ENCODE measurements around the gene UBE2J2.

The UBE2J2 gene

GRCh38 chr1:1295154-1295923 lies 21.7 kb upstream of the UBE2J2 start:
- DNase-seq: no peak

- DNase-seq: no peak
Observed at GRCh38 chr1:1294250-1294890, 20.7 kb upstream of the UBE2J2 start.

GRCh38 chr1:1293263-1294249 lies 19.9 kb upstream of the UBE2J2 start:
- DNase-seq: no peak

- DNase-seq: no peak
Observed at GRCh38 chr1:1292851-1293250, 19.2 kb upstream of the UBE2J2 start.

- no peak for DNase-seq
Observed at GRCh38 chr1:1292442-1292779, 18.8 kb upstream of the UBE2J2 start.

- peak; percentile 65 for DNase-seq
Observed at GRCh38 chr1:1291548-1292441, 18.1 kb upstream of the UBE2J2 start.

GRCh38 chr1:1291023-1291528 lies 17.4 kb upstream of the UBE2J2 start:
- DNase-seq: no peak

- DNase-seq: peak; percentile 49
Observed at GRCh38 chr1:1290238-1290731, 16.6 kb upstream of the UBE2J2 start.

- DNase-seq: no peak
Observed at GRCh38 chr1:1287288-1288110, 13.8 kb upstream of the UBE2J2 start.

- DNase-seq: no peak
Observed at GRCh38 chr1:1286313-1287261, 12.9 kb upstream of the UBE2J2 start.

- DNase-seq: no peak
Observed at GRCh38 chr1:1285611-1286311, 12.1 kb upstream of the UBE2J2 start.

- no peak for DNase-seq
Observed at GRCh38 chr1:1285102-1285571, 11.5 kb upstream of the UBE2J2 start.

GRCh38 chr1:1284221-1285101 lies 10.8 kb upstream of the UBE2J2 start:
- DNase-seq: no peak

GRCh38 chr1:1283821-1284220 lies 10.2 kb upstream of the UBE2J2 start:
- DNase-seq: no peak

- DNase-seq: no peak
Observed at GRCh38 chr1:1282998-1283397, 9.3 kb upstream of the UBE2J2 start.

GRCh38 chr1:1281533-1282321 lies 8.1 kb upstream of the UBE2J2 start:
- no peak for DNase-seq

Data from central memory CD4-positive, alpha-beta T cell (primary cell).